GM18526 (cell line): ENCODE results near the gene TCP1.

Source experiments
- POLR2A ChIP-seq: IDR thresholded peaks from 3 replicates; pipeline ENCODE4 v1.6.1; 2011; ENCODE audit not compliant: insufficient read length; ENCODE audit errors: extremely low read depth

TCP1 gene

GRCh38 chr6:159728531-159728964 is 60.9 kb downstream of the TCP1 start:
- no peak for TF ChIP-seq POLR2A
